GM23338 (cell line): ENCODE results near the gene ETFB. TPM values are rescaled to one million over a fixed set of nuclear protein-coding genes. Genes with fewer than 3 reads are reported as not detected.

Source experiments
- ATAC-seq: fragments of 200-7000 bp; cut with Tn5 transposase; 3 replicates; pipeline ENCODE4 v1.9.1; 2020
- DNase-seq: peaks from one replicate; pipeline ENCODE4 v3.0.0-alpha.2; 2015; ENCODE audit warnings: low spot score
- H2AFZ ChIP-seq: fragments of 200-600 bp; sonication (generic); 2 replicates; pipeline ENCODE4 v1.8.0; 2016; ENCODE audit warnings: antibody characterized with exemption, mild to moderate bottlenecking, moderate library complexity
- H3F3A ChIP-seq: fragments of 200-600 bp; sonication (generic); replicated peaks from 2 replicates; pipeline ENCODE4 v1.8.0; 2017; ENCODE audit warnings: antibody characterized with exemption, mixed run types, low read depth
- H3K27ac ChIP-seq: fragments of 200-600 bp; sonication (generic); 2 replicates; pipeline ENCODE4 v1.6.1; 2016; ENCODE audit warnings: low read depth
- H3K27me3 ChIP-seq: fragments of 200-600 bp; sonication (generic); 2 replicates; pipeline ENCODE4 v1.8.0; 2016; ENCODE audit warnings: mild to moderate bottlenecking, mixed run types, moderate library complexity; ENCODE audit not compliant: insufficient read depth
- H3K36me3 ChIP-seq: fragments of 200-600 bp; sonication (generic); 2 replicates; pipeline ENCODE4 v1.8.0; 2016; ENCODE audit warnings: mild to moderate bottlenecking; ENCODE audit not compliant: insufficient read depth
- H3K4me1 ChIP-seq: fragments of 200-600 bp; sonication (generic); 2 replicates; pipeline ENCODE4 v1.8.0; 2016; ENCODE audit warnings: mild to moderate bottlenecking, moderate library complexity; ENCODE audit not compliant: insufficient read depth
- H3K4me2 ChIP-seq: fragments of 200-600 bp; sonication (generic); 2 replicates; pipeline ENCODE4 v1.7.1; 2017; ENCODE audit warnings: mixed run types
- H3K4me3 ChIP-seq: fragments of 200-600 bp; sonication (generic); 2 replicates; pipeline ENCODE4 v1.6.1; 2016; ENCODE audit warnings: mixed run types
- H3K79me2 ChIP-seq: fragments of 200-600 bp; sonication (generic); replicated peaks from 2 replicates; pipeline ENCODE4 v1.8.0; 2017; ENCODE audit warnings: mild to moderate bottlenecking; ENCODE audit not compliant: insufficient read depth
- H3K9me2 ChIP-seq: fragments of 200-600 bp; sonication (generic); 2 replicates; pipeline ENCODE4 v1.8.0; 2017; ENCODE audit not compliant: insufficient read depth
- H4K20me1 ChIP-seq: fragments of 200-600 bp; sonication (generic); replicated peaks from 2 replicates; pipeline ENCODE4 v1.8.0; 2017; ENCODE audit warnings: mild to moderate bottlenecking; ENCODE audit not compliant: insufficient read depth
- H3K27ac Mint-ChIP-seq: 2 replicates; pipeline ENCODE4 v1.8.0; 2020; ENCODE audit warnings: inconsistent platforms, mild to moderate bottlenecking, moderate library complexity, mixed read lengths
- H3K27me3 Mint-ChIP-seq: 3 replicates; pipeline ENCODE4 v1.8.0; 2022; ENCODE audit warnings: low read depth, mild to moderate bottlenecking, moderate library complexity, mixed read lengths, inconsistent platforms; ENCODE audit not compliant: insufficient read depth, poor library complexity
- H3K36me3 Mint-ChIP-seq: 3 replicates; pipeline ENCODE4 v1.8.0; 2021; ENCODE audit warnings: low read depth, mild to moderate bottlenecking, inconsistent platforms, moderate library complexity, mixed read lengths
- H3K4me1 Mint-ChIP-seq: 3 replicates; pipeline ENCODE4 v1.8.0; 2020; ENCODE audit warnings: mild to moderate bottlenecking, inconsistent platforms, mixed read lengths
- H3K4me3 Mint-ChIP-seq: 3 replicates; pipeline ENCODE4 v1.8.0; 2021; ENCODE audit warnings: moderate library complexity, mild to moderate bottlenecking, inconsistent platforms, mixed read lengths
- H3K9me3 Mint-ChIP-seq: 3 replicates; pipeline ENCODE4 v1.8.0; 2020; ENCODE audit warnings: moderate library complexity, mild to moderate bottlenecking, inconsistent platforms, mixed read lengths
- CREB1 ChIP-seq: fragments of 250-450 bp; sonication (Bioruptor Pico); IDR thresholded peaks from 2 replicates; pipeline ENCODE4 v1.5.0; 2020; ENCODE audit warnings: low read depth, mild to moderate bottlenecking, moderate library complexity
- ETS1 ChIP-seq: IDR thresholded peaks from 2 replicates; pipeline ENCODE4 v1.6.1; 2016; ENCODE audit warnings: antibody characterized with exemption
- EZH2 ChIP-seq: fragments of 200-600 bp; sonication (generic); IDR thresholded peaks from one replicate; pipeline ENCODE4 v1.8.0; 2017; ENCODE audit warnings: antibody characterized with exemption, mild to moderate bottlenecking, low read depth; ENCODE audit not compliant: unreplicated experiment
- EZH2phosphoT487 ChIP-seq: fragments of 200-600 bp; sonication (generic); IDR thresholded peaks from one replicate; pipeline ENCODE4 v1.8.1; 2018; ENCODE audit warnings: antibody characterized with exemption; ENCODE audit not compliant: unreplicated experiment
- JUNB ChIP-seq: IDR thresholded peaks from one replicate; pipeline ENCODE4 v1.6.1; 2016; ENCODE audit warnings: antibody characterized with exemption; ENCODE audit not compliant: unreplicated experiment
- NANOG ChIP-seq: IDR thresholded peaks from 2 replicates; pipeline ENCODE4 v1.6.1; 2016; ENCODE audit warnings: antibody characterized with exemption, borderline replicate concordance
- POLR2AphosphoS5 ChIP-seq: IDR thresholded peaks from 2 replicates; pipeline ENCODE4 v1.6.1; 2016; ENCODE audit warnings: antibody characterized with exemption, low read depth
- STAT1 ChIP-seq: IDR thresholded peaks from one replicate; pipeline ENCODE4 v1.6.1; 2016; ENCODE audit warnings: antibody characterized with exemption; ENCODE audit not compliant: unreplicated experiment
- ZNF114 ChIP-seq: fragments of 250-450 bp; sonication (Bioruptor Pico); IDR thresholded peaks from 2 replicates; pipeline ENCODE4 v1.5.0; 2020; ENCODE audit warnings: mild to moderate bottlenecking, moderate library complexity
- ZNF331 ChIP-seq: fragments of 250-450 bp; sonication (Bioruptor Pico); IDR thresholded peaks from 2 replicates; pipeline ENCODE4 v1.5.0; 2020; ENCODE audit warnings: low read depth, mild to moderate bottlenecking, moderate library complexity
- ZNF462 ChIP-seq: fragments of 250-450 bp; sonication (Bioruptor Pico); IDR thresholded peaks from 2 replicates; pipeline ENCODE4 v1.5.0; 2020; ENCODE audit warnings: mild to moderate bottlenecking, moderate library complexity
- polyA plus RNA-seq: library from polyadenylated mRNA; unstranded; fragments of >200 nt; fragmentation: Nextera tagmentation; extraction: Ambion mirVana; gene quantifications from 2 replicates; pipeline ENCODE4 v1.2.1, GENCODE V29; 2016
- total RNA-seq: library from RNA; depleted of rRNA; stranded (reverse); fragments of >200 nt; shearing (Covaris generic); gene quantifications from 2 replicates; pipeline ENCODE4 v1.2.3, GENCODE V29; 2014
- TF ChIP-seq, protein P1 (sequence below): IDR thresholded peaks from one replicate; pipeline ENCODE4 v1.6.1; 2018; ENCODE audit warnings: antibody characterized with exemption; ENCODE audit not compliant: unreplicated experiment
- TF ChIP-seq, protein P2 (sequence below), 2 experiments: fragments of 200-600 bp in 1 of 2; sonication (generic) in 1 of 2; conservative IDR thresholded peaks; 2 replicates each; pipeline versions ENCODE4 v1.5.1 to v1.6.1; 2016 to 2017; ENCODE audit warnings: antibody characterized with exemption in 2 of 2, low read depth in 2 of 2, mild to moderate bottlenecking in 2 of 2, moderate library complexity in 1 of 2

ETFB gene
- total and polyA plus RNA-seq, 2 experiments from 2014 or later = 37.3 to 63.4 TPM

GRCh38 chr19:51339313-51339686, 26.9 kb downstream of the ETFB start:
- Mint-ChIP-seq H3K27me3 (peaks cover 24% of the 10 kb centered on the region), H3K4me3 (peak overlapping the region; percentile 88), H3K4me1 (peaks cover 28% of the 10 kb centered on the region), H3K36me3 (peaks cover 12% of the 10 kb centered on the region; the same call in 2 of the 3 replicates), H3K27ac (peak overlapping the region; percentile 96), H3K9me3 (no peaks in the 10 kb centered on the region)
- Histone ChIP-seq H3K36me3 (no peaks in the 10 kb centered on the region), H3K27me3 (peaks cover 16% of the 10 kb centered on the region), H2AFZ (peak overlapping the region; percentile 77), H3K9me2 (no peaks in the 10 kb centered on the region), H3K4me1 (peaks cover 24% of the 10 kb centered on the region), H3K4me2 (peak overlapping the region; percentile 72), H3F3A (no peaks in the 10 kb centered on the region), H3K27ac (peak overlapping the region; percentile 71), H4K20me1 (no peaks in the 10 kb centered on the region), H3K79me2 (no peaks in the 10 kb centered on the region), H3K4me3 (peak overlapping the region; percentile 62)
- TF ChIP-seq STAT1 (no peak), ETS1 (no peak), POLR2AphosphoS5 (peak; percentile 4; the same call in 1 of the 2 replicates), EZH2 (no peak), JUNB (no peak), NANOG (no peak), ZNF462 (CRISPR knock-in tag) (no peak), ZNF331 (no peak), EZH2phosphoT487 (no peak), ZNF114 (CRISPR knock-in tag) (no peak), CREB1 (CRISPR knock-in tag) (no peak)
- TF ChIP-seq, protein P1, sequence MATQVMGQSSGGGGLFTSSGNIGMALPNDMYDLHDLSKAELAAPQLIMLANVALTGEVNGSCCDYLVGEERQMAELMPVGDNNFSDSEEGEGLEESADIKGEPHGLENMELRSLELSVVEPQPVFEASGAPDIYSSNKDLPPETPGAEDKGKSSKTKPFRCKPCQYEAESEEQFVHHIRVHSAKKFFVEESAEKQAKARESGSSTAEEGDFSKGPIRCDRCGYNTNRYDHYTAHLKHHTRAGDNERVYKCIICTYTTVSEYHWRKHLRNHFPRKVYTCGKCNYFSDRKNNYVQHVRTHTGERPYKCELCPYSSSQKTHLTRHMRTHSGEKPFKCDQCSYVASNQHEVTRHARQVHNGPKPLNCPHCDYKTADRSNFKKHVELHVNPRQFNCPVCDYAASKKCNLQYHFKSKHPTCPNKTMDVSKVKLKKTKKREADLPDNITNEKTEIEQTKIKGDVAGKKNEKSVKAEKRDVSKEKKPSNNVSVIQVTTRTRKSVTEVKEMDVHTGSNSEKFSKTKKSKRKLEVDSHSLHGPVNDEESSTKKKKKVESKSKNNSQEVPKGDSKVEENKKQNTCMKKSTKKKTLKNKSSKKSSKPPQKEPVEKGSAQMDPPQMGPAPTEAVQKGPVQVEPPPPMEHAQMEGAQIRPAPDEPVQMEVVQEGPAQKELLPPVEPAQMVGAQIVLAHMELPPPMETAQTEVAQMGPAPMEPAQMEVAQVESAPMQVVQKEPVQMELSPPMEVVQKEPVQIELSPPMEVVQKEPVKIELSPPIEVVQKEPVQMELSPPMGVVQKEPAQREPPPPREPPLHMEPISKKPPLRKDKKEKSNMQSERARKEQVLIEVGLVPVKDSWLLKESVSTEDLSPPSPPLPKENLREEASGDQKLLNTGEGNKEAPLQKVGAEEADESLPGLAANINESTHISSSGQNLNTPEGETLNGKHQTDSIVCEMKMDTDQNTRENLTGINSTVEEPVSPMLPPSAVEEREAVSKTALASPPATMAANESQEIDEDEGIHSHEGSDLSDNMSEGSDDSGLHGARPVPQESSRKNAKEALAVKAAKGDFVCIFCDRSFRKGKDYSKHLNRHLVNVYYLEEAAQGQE = no peak
- TF ChIP-seq, protein P2, sequence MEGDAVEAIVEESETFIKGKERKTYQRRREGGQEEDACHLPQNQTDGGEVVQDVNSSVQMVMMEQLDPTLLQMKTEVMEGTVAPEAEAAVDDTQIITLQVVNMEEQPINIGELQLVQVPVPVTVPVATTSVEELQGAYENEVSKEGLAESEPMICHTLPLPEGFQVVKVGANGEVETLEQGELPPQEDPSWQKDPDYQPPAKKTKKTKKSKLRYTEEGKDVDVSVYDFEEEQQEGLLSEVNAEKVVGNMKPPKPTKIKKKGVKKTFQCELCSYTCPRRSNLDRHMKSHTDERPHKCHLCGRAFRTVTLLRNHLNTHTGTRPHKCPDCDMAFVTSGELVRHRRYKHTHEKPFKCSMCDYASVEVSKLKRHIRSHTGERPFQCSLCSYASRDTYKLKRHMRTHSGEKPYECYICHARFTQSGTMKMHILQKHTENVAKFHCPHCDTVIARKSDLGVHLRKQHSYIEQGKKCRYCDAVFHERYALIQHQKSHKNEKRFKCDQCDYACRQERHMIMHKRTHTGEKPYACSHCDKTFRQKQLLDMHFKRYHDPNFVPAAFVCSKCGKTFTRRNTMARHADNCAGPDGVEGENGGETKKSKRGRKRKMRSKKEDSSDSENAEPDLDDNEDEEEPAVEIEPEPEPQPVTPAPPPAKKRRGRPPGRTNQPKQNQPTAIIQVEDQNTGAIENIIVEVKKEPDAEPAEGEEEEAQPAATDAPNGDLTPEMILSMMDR (conservative IDR thresholded peaks at IDR 0.05; ENCODE audit: low read depth in 2 of 2) = 0 out of 4 replicates have a peak, but pooled peaks of 1 of the 2 experiments have one; percentile 14
- DNase-seq (peak; percentile 91), ATAC-seq (peak; percentile 55)
